GM19468 (cell line): ENCODE data around the gene EFCC1.

ENCODE experiments used
- ATAC-seq: cut with Tn5 transposase; IDR thresholded peaks from one replicate; pipeline ENCODE4 v1.9.1; 2021; ENCODE audit warnings: mild to moderate bottlenecking, moderate library complexity, moderate number of reproducible peaks; ENCODE audit not compliant: unreplicated experiment; ENCODE audit errors: extremely low read depth

EFCC1 gene

GRCh38 chr3:128994173-128994512 lies 7.0 kb upstream of the EFCC1 start:
- no peak for ATAC-seq

- ATAC-seq: no peak
Measured at GRCh38 chr3:128994581-128995546, 6.2 kb upstream of the EFCC1 start.

GRCh38 chr3:128995737-128996136 lies 5.4 kb upstream of the EFCC1 start:
- no peak for ATAC-seq

GRCh38 chr3:128996200-128996599 lies 4.9 kb upstream of the EFCC1 start:
- no peak for ATAC-seq

GRCh38 chr3:128996726-128997125 lies 4.4 kb upstream of the EFCC1 start:
- no peak for ATAC-seq

GRCh38 chr3:128997486-128998133 lies 3.5 kb upstream of the EFCC1 start:
- ATAC-seq: no peak

- ATAC-seq: no peak
Measured at GRCh38 chr3:128998561-128998960, 2.5 kb upstream of the EFCC1 start.

- no peak for ATAC-seq
Measured at GRCh38 chr3:128999102-128999501, 2.0 kb upstream of the EFCC1 start.

- ATAC-seq: no peak
Measured at GRCh38 chr3:129000742-129001100, 383 bp upstream of the EFCC1 start.

- ATAC-seq: no peak
Measured at GRCh38 chr3:129001806-129002572, 885 bp downstream of the EFCC1 start.

- no peak for ATAC-seq
Measured at GRCh38 chr3:129002573-129003569, 1.8 kb downstream of the EFCC1 start.

GRCh38 chr3:129003578-129004112 lies 2.5 kb downstream of the EFCC1 start:
- ATAC-seq: no peak

- no peak for ATAC-seq
Measured at GRCh38 chr3:129004639-129005295, 3.7 kb downstream of the EFCC1 start.

- ATAC-seq: no peak
Measured at GRCh38 chr3:129005526-129006303, 4.6 kb downstream of the EFCC1 start.

GRCh38 chr3:129006864-129007263 lies 5.8 kb downstream of the EFCC1 start:
- no peak for ATAC-seq

- ATAC-seq: no peak
Measured at GRCh38 chr3:129007792-129008191, 6.7 kb downstream of the EFCC1 start.

GRCh38 chr3:129009266-129009665 lies 8.2 kb downstream of the EFCC1 start:
- ATAC-seq: no peak

GRCh38 chr3:129010310-129010956 lies 9.3 kb downstream of the EFCC1 start:
- no peak for ATAC-seq
